WTC11 (cell line): ENCODE data around the gene PNISR. TPM values are rescaled to one million over a fixed set of nuclear protein-coding genes. Genes with fewer than 3 reads are reported as not detected.

Experiments
- ATAC-seq: fragments of 200-7000 bp; cut with Tn5 transposase; 2 replicates; pipeline ENCODE4 v1.10.0; 2021; ENCODE audit warnings: mild to moderate bottlenecking, moderate library complexity
- CTCF ChIA-PET: fragments of 300-600 bp; sonication (Branson Sonifier 250); formaldehyde crosslinking; loops from one replicate; lab custom pipeline; 2021; ENCODE audit warnings: antibody characterized with exemption; lab: Charles Lee
- POLR2A ChIA-PET: fragments of 350-600 bp; sonication (Branson Sonifier 250); formaldehyde crosslinking; loops from one replicate; lab custom pipeline; 2021; ENCODE audit warnings: antibody characterized with exemption; lab: Charles Lee
- DNase-seq: peaks from one replicate; pipeline ENCODE4 v3.0.0; 2021; ENCODE audit warnings: low spot score
- H3K27ac Mint-ChIP-seq: 2 replicates; pipeline ENCODE4 v1.8.0; 2021; ENCODE audit warnings: mixed read lengths
- H3K27me3 Mint-ChIP-seq: 2 replicates; pipeline ENCODE4 v1.8.0; 2021; ENCODE audit warnings: low read depth, mild to moderate bottlenecking, moderate library complexity, mixed read lengths
- H3K36me3 Mint-ChIP-seq: 2 replicates; pipeline ENCODE4 v1.8.0; 2021; ENCODE audit warnings: mixed read lengths
- H3K4me1 Mint-ChIP-seq: 2 replicates; pipeline ENCODE4 v1.8.0; 2022; ENCODE audit warnings: mixed read lengths
- H3K4me3 Mint-ChIP-seq: 2 replicates; pipeline ENCODE4 v1.8.0; 2021; ENCODE audit warnings: mild to moderate bottlenecking, moderate library complexity, mixed read lengths
- H3K9me3 Mint-ChIP-seq: 2 replicates; pipeline ENCODE4 v1.8.0; 2021; ENCODE audit warnings: mixed read lengths
- ARID4B ChIP-seq: sonication (generic); formaldehyde crosslinking; IDR thresholded peaks from 2 replicates; pipeline ENCODE4 v1.8.0; 2023; ENCODE audit warnings: missing genetic modification reagents, mild to moderate bottlenecking, borderline replicate concordance
- ATF3 ChIP-seq: sonication (generic); formaldehyde crosslinking; conservative IDR thresholded peaks from 2 replicates; pipeline ENCODE4 v1.8.1; 2022; ENCODE audit warnings: mild to moderate bottlenecking, missing genetic modification reagents
- CREM ChIP-seq: sonication (generic); formaldehyde crosslinking; IDR thresholded peaks from 2 replicates; pipeline ENCODE4 v1.8.1; 2022; ENCODE audit warnings: mild to moderate bottlenecking, missing genetic modification reagents, moderate library complexity
- E2F5 ChIP-seq: sonication (generic); formaldehyde crosslinking; IDR thresholded peaks from 2 replicates; pipeline ENCODE4 v1.8.1; 2022; ENCODE audit warnings: mild to moderate bottlenecking, moderate library complexity, missing genetic modification reagents
- ESRRA ChIP-seq: sonication (generic); formaldehyde crosslinking; IDR thresholded peaks from 2 replicates; pipeline ENCODE4 v1.8.1; 2022; ENCODE audit warnings: mild to moderate bottlenecking, missing genetic modification reagents, borderline replicate concordance
- GABPB1 ChIP-seq: sonication (generic); formaldehyde crosslinking; IDR thresholded peaks from 2 replicates; pipeline ENCODE4 v1.8.1; 2023; ENCODE audit warnings: mild to moderate bottlenecking, missing genetic modification reagents
- IRF1 ChIP-seq: sonication (generic); formaldehyde crosslinking; IDR thresholded peaks from 2 replicates; pipeline ENCODE4 v1.8.0; 2023; ENCODE audit warnings: missing genetic modification reagents
- IRF2 ChIP-seq: sonication (generic); formaldehyde crosslinking; IDR thresholded peaks from 2 replicates; pipeline ENCODE4 v1.8.0; 2022; ENCODE audit warnings: low read depth, missing genetic modification reagents, borderline replicate concordance
- JAZF1 ChIP-seq: fragments of 250-450 bp; sonication (Bioruptor Pico); IDR thresholded peaks from 2 replicates; pipeline ENCODE4 v1.9.0; 2021; ENCODE audit warnings: moderate library complexity, mild to moderate bottlenecking, inconsistent platforms
- JUN ChIP-seq: sonication (generic); formaldehyde crosslinking; IDR thresholded peaks from 2 replicates; pipeline ENCODE4 v1.8.0; 2023; ENCODE audit warnings: mild to moderate bottlenecking, missing genetic modification reagents
- MAX ChIP-seq: sonication (generic); formaldehyde crosslinking; IDR thresholded peaks from 2 replicates; pipeline ENCODE4 v1.8.0; 2022; ENCODE audit warnings: mild to moderate bottlenecking, missing genetic modification reagents
- NFE2L1 ChIP-seq: sonication (generic); formaldehyde crosslinking; IDR thresholded peaks from 2 replicates; pipeline ENCODE4 v1.8.1; 2023; ENCODE audit warnings: missing genetic modification reagents
- OVOL2 ChIP-seq: fragments of 250-450 bp; sonication (Bioruptor Pico); IDR thresholded peaks from 2 replicates; pipeline ENCODE4 v1.9.0; 2021; ENCODE audit warnings: mild to moderate bottlenecking, borderline replicate concordance
- ZNF396 ChIP-seq: fragments of 250-450 bp; sonication (Bioruptor Pico); IDR thresholded peaks from 2 replicates; pipeline ENCODE4 v1.8.0; 2021; ENCODE audit warnings: mild to moderate bottlenecking, moderate library complexity, borderline replicate concordance
- ZNF423 ChIP-seq: fragments of 250-450 bp; sonication (Bioruptor Pico); IDR thresholded peaks from 2 replicates; pipeline ENCODE4 v2.1.2; 2022; ENCODE audit warnings: mild to moderate bottlenecking, moderate library complexity
- ZNF532 ChIP-seq: fragments of 250-450 bp; sonication (Bioruptor Pico); IDR thresholded peaks from 2 replicates; pipeline ENCODE4 v1.9.0; 2021; ENCODE audit warnings: mild to moderate bottlenecking, borderline replicate concordance
- total RNA-seq: library from RNA; stranded (reverse); gene quantifications from 3 replicates; pipeline ENCODE4 v1.2.3, GENCODE V29; 2021

The PNISR gene
- total RNA-seq, 1 experiment from 2014 or later = 156 TPM

GRCh38 chr6:99397287-99397686 is 27.8 kb downstream of the PNISR start (continued):
- no peak for TF ChIP-seq ZNF532 (CRISPR knock-in tag)
- no peak for TF ChIP-seq ZNF423 (CRISPR knock-in tag)
- no peak for TF ChIP-seq IRF2 (CRISPR knock-in tag)
- TF ChIP-seq ARID4B (CRISPR knock-in tag) = no peak
- no peak for TF ChIP-seq ZNF396 (CRISPR knock-in tag)
- TF ChIP-seq ATF3 (CRISPR knock-in tag) = no peak
- TF ChIP-seq CREM = no peak
- TF ChIP-seq JUN = no peak
- TF ChIP-seq, all 79 proteins: peak for 0

- Mint-ChIP-seq H3K36me3 (no peaks in the 10 kb centered on the region), H3K27me3 (no peaks in the 10 kb centered on the region), H3K4me3 (peak within 1 kb of the TSS; percentile 93), H3K27ac (peak within 1 kb of the TSS; percentile 99), H3K4me1 (peaks cover 7% of the 10 kb centered on the region), H3K9me3 (no peaks in the 10 kb centered on the region)
- peak; percentile 96 for ATAC-seq
- TF ChIP-seq MAX (CRISPR knock-in tag) = 0 out of 2 replicates have a peak, but pooled peaks have one; percentile 28
- TF ChIP-seq JAZF1 (CRISPR knock-in tag) = no peak
- 0 out of 2 replicates have a peak, but pooled peaks have one; percentile 56 for TF ChIP-seq NFE2L1 (CRISPR knock-in tag)
- TF ChIP-seq IRF1 (CRISPR knock-in tag) = peak; percentile 53; the same call in 1 of the 2 replicates
- TF ChIP-seq OVOL2 (CRISPR knock-in tag) = 0 out of 2 replicates have a peak, but pooled peaks have one; percentile 33
- TF ChIP-seq E2F5 (CRISPR knock-in tag) = peak; percentile 39; the same call in 1 of the 2 replicates
- TF ChIP-seq ESRRA = no peak
- peak; percentile 56; the same call in 1 of the 2 replicates for TF ChIP-seq GABPB1 (CRISPR knock-in tag)
- POLR2A ChIA-PET = interaction anchor here (0.7 to 2.2 kb wide), 12 partner anchors 17 to 215 kb away, joined by 3 to 17 read pairs (median 4); partner anchors contain the start of genes CCNC, FAXC and PNISR
- CTCF ChIA-PET = interaction anchor here (0.7 to 3.9 kb wide), 9 partner anchors 10 to 149 kb away, joined by 3 to 21 read pairs (median 5); no protein-coding TSS in a partner anchor
- peak; percentile 90 for DNase-seq
These were observed 31.2 kb downstream of the PNISR start, which contains the start of gene COQ3 for GRCh38 chr6:99393698-99394531. Gene COQ3, minus strand, starts transcription at chr6:99394195. Its CDS starts 16 bp downstream, at chr6:99394179.
